HG03139 (cell line): ENCODE measurements around the gene ZBTB4.
"Not testable (repeated sequence)": the region's sequence is repeated elsewhere in the genome, so short reads cannot be mapped to it uniquely, and the experiment has no call there.

ENCODE experiments used
- ATAC-seq: cut with Tn5 transposase; IDR thresholded peaks from one replicate; pipeline ENCODE4 v1.9.1; 2021; ENCODE audit not compliant: unreplicated experiment

ZBTB4 gene

GRCh38 chr17:7493941-7494340, 14.5 kb upstream of the ZBTB4 start:
- no peak for ATAC-seq

DNA sequence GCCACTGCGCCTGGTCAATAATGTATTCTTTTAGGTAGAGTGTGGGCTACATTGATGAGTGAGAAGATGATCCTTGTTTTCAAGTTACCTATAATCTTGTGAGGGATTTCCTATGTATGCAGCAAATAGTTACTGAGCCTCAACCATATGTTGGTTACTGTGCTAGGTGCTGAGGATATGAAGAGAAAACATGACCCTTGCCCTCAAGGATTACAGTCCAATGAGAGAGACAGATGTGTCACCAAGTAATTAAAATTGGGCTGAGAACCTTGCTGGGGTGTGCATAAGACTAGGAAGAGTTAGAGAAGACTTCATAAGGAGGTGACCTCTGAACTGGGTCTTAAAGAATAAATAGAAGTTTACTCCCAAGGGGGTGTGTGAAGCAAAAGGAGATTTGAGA, 12.2 kb upstream of the ZBTB4 start:
- ATAC-seq: no peak

GRCh38 chr17:7490144-7490543, 10.7 kb upstream of the ZBTB4 start:
- ATAC-seq: no peak

GRCh38 chr17:7486181-7486580, 6.8 kb upstream of the ZBTB4 start:
- no peak for ATAC-seq

- ATAC-seq: no peak
Measured at GRCh38 chr17:7484919-7485377, 5.5 kb upstream of the ZBTB4 start.

DNA sequence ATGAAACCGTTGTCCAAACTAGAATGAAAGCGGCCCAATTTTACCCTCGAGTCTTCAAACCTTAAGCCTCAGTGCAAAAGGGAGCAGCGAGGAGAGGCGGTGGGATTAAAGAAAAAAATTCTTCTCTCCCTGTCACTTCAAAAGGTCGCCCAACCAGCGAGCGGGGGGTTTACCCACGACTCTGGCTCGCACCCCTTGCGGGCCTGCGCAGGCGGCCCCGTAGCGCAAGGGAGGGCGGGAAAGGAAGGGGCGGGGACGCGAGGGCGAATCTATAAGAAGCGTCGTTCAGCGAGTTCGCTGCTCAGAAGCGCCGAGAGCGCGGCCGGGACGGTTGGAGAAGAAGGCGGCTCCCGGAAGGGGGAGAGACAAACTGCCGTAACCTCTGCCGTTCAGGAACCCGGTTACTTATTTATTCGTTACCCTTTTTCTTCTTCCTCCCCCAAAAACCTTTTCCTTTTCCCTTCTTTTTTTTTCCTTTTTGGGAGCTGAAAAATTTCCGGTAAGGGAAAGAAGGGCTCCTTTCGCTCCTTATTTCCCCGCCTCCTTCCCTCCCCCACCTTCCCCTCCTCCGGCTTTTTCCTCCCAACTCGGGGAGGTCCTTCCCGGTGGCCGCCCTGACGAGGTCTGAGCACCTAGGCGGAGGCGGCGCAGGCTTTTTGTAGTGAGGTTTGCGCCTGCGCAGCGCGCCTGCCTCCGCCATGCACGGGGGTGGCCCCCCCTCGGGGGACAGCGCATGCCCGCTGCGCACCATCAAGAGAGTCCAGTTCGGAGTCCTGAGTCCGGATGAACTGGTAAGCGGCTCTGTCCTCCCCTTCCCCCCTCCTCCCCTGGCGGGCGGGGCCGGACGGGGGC, 4.9 kb upstream of the ZBTB4 start, which contains the start of gene POLR2A:
POLR2A (plus strand) TSS at position 300 of the 852 bp plus-strand sequence.
- ATAC-seq: peak; percentile 50

GRCh38 chr17:7483255-7484066, 4.0 kb upstream of the ZBTB4 start:
- peak; percentile 36 for ATAC-seq

- not testable (repeated sequence) for ATAC-seq
Measured at GRCh38 chr17:7482742-7483088, 3.3 kb upstream of the ZBTB4 start.

DNA sequence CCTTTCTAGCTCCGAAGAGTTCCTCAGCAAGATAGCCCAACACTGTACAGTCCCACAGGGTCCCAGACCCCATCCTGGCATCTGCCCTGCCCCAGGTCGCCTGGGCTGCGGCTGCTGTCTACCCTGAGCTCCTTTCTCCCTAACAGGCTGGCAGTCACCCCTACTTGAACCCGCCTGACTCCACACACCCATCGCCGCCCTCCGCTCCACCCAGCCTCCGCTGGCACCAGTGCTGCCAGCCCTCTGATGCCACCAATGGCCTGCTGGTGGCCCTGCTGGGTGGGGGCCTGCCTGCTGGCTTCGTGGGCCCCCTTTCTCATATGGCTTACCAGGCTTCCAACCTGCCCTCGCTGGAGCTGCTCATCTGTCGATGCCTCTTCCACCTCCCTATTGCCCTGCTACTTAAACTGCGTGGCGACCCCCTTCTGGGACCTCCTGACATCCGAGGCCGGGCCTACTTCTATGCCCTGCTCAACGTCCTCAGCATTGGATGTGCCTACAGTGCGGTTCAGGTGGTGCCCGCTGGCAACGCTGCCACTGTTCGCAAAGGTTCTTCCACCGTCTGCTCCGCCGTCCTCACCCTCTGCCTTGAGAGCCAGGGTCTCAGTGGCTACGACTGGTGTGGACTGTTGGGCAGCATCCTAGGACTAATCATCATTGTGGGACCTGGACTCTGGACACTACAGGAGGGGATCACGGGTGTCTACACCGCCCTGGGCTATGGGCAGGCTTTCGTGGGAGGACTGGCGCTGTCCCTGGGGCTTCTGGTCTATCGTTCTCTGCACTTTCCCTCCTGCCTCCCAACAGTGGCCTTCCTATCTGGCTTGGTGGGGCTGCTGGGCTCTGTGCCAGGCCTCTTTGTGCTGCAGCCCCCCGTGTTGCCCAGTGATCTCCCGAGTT, 2.7 kb upstream of the ZBTB4 start:
- ATAC-seq: not testable (repeated sequence)

DNA sequence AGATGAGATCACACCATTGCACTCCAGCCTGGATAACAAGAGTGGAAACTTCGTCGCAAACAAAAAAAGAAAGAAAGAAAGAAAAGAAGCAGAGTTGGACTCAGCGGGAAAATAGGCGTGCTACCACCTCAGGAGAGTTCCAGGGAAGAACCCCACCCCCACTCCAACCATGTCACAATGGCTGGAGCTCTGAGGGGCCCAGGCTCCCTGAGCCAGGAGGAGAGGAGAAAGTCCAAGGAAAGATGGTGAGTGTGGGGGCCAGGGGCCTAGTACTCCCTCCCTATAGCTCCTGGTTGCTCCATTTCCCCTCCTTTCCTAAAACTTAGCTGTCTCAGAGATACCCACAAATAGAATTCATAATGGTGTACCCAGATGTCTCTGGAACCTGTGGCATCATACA, 1.8 kb upstream of the ZBTB4 start, which contains the start of gene SLC35G6:
SLC35G6 (plus strand) TSS at position 172 of the 400 bp plus-strand sequence; CDS start at position 243, 71 bp downstream.
- ATAC-seq: not testable (repeated sequence)

DNA sequence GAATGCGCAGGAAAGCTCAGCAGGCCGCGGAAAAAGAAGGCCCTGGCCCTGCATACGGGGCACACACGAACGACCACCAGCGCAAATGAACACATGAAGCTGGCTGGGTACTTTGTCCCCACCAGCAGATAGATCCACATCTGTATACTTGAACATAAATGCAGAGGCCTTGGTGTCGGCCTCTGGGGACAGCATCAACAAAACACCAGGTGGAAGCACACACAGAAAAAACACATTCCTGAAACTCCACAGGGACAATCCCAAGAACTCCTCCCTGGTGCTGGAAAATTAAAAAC, 606 bp upstream of the ZBTB4 start:
- ATAC-seq: no peak

DNA sequence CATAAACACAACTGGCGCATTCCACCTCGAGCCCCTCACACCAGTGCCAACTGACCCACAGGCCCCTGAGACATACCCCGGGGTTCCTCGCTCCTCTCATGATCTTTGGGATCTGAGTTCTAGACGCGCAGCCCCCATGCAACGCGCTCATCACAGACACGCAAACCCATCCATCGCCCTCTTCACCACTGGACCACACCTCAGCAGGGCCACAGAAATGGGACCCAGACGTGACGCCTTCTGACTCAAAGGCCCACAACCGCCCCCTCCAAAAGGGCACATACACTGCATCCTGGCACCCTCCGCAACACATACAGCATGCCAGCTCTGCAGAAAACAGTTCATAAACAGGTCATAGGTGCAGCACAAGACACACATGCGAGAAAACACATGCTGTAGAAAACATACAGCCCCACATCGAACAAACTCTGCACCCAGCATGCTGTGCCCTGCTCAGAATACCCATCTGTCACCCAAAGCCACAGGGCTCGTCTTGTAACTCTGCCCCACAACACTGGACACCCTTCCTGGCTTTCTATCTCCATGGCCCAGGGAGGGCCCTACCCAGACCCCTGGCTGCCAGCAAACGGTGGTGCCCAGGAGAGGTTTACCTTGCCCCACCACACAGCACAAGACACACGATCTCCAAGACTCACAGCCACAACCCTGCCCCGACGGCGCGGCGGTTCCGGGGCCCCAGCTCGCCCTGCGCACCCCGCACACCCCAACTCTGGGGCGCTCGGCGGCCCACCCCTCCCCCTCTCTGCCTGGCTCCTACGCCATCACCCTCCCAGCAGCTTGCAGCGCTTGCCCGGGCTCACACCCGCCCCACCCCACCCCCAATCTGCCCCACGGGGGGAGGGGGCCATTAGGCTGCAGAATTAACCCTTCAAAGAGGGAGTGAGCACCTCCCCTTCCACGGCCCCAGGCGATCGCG, 887 bp downstream of the ZBTB4 start:
- ATAC-seq: no peak

GRCh38 chr17:7477392-7478275, 1.8 kb downstream of the ZBTB4 start:
- no peak for ATAC-seq

DNA sequence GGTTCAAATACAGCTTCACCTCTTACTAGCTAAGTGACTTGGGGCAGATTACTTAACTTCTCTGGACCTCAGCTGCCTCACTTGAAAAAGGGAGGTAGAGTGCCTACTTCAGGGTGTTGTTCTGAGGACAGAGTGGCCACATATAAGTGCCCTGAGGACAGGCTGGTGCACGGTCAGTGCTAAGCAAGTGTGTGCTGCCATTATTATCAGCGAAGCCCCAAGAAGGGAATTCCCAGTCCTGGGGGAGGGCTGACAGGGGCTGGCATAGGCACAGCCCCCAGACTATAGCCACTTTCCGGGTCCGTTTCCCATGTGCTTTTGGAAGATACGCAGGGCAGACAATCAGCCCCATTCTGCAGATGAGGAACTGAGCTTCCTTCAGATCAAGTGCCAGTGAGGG, 2.5 kb downstream of the ZBTB4 start:
- ATAC-seq: no peak

DNA sequence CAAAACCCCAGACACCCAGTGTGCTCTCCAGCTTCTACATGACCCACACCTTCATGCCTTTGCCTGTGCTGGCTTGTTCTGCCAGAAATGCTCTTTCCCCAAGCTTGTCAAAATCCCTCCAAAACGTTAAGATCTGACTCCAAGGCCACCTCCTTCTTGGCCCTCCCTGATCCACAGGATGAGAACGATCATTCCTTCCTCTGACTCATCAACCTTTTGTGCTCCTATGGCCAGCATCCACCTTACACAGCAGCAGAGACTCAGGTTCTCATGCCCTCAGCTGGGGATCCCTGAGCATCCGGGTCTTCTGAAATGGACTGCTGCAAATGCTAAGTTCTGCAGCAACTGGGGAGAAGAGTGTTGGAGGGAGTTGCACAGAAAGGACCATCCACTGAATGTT, 2.9 kb downstream of the ZBTB4 start:
- ATAC-seq: no peak

DNA sequence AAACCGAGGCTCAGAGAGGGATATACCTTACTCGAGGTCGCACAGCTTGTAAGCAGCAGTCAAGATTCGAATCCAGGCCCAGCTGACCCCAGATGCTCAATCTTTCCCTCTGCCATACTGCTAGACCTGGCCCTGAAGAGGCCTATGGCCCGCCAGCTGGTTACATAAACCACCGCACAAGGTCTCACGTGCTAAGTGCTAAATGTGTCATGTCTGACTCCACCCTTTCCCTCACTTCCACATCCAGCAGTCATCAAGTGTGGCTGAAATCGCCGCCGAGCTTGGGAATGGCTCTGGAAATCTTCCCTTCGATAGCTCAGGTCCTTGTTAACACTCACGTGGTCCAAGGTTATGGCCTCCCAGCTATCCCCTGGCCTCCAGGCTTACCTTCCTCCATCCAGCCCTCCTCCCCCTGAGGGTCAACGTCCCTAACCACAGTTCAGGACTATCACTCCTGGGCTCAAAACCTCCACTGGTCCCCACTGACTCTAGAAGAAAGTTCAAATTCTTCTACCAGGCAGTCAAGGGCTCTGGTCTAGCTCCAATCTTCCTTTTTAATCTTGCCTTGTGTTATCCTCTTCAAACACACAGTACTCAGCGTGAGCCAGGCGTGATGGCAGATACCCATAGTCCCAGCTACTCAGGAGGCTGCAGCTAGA, 3.5 kb downstream of the ZBTB4 start:
- no peak for ATAC-seq

GRCh38 chr17:7474767-7475166, 4.7 kb downstream of the ZBTB4 start:
- ATAC-seq: not testable (repeated sequence)

GRCh38 chr17:7471729-7472128, 7.7 kb downstream of the ZBTB4 start:
- no peak for ATAC-seq
